SU-DHL-6 (cell line): ENCODE measurements around the gene HOXC13.

Source experiments
- H2AFZ ChIP-seq: fragments of 200-600 bp; sonication (generic); 2 replicates; pipeline ENCODE4 v1.6.1; 2014; ENCODE audit warnings: low read depth, mild to moderate bottlenecking, moderate library complexity, mixed read lengths, antibody characterized with exemption, low read length; ENCODE audit not compliant: severe bottlenecking
- H3F3A ChIP-seq: fragments of 200-600 bp; shearing (Covaris generic); 2 replicates; pipeline ENCODE4 v1.6.0; 2016; ENCODE audit warnings: antibody characterized with exemption, mild to moderate bottlenecking; ENCODE audit not compliant: insufficient read depth
- H3K27ac ChIP-seq: fragments of 200-600 bp; sonication (generic); 2 replicates; pipeline ENCODE4 v1.5.1; 2016; ENCODE audit warnings: low read depth, mild to moderate bottlenecking, low read length, moderate library complexity, mixed read lengths
- H3K27me3 ChIP-seq: fragments of 200-600 bp; sonication (generic), shearing (Covaris generic); 2 replicates; pipeline ENCODE4 v1.6.0; 2014; ENCODE audit warnings: mild to moderate bottlenecking, low read length
- H3K36me3 ChIP-seq: fragments of 200-600 bp; sonication (generic); 2 replicates; pipeline ENCODE4 v1.6.1; 2014; ENCODE audit warnings: mild to moderate bottlenecking, low read length, mixed read lengths
- H3K4me2 ChIP-seq: fragments of 300-600, 200-600 bp; shearing (Covaris generic), sonication (generic); 2 replicates; pipeline ENCODE4 v1.6.0; 2014; ENCODE audit warnings: low read length, low read depth, mild to moderate bottlenecking; ENCODE audit not compliant: poor library complexity, severe bottlenecking
- H3K4me3 ChIP-seq: fragments of 200-600 bp; sonication (generic); 2 replicates; pipeline ENCODE4 v1.5.1; 2014; ENCODE audit warnings: antibody characterized with exemption, low read length, mild to moderate bottlenecking, mixed read lengths; ENCODE audit not compliant: insufficient read depth, poor library complexity, severe bottlenecking
- H3K79me2 ChIP-seq: fragments of 200-600 bp; sonication (generic); 2 replicates; pipeline ENCODE4 v1.6.1; 2014; ENCODE audit warnings: mild to moderate bottlenecking, low read length, moderate library complexity; ENCODE audit not compliant: insufficient read depth
- H3K9ac ChIP-seq: fragments of 200-600 bp; sonication (generic); 2 replicates; pipeline ENCODE4 v1.7.0; 2014; ENCODE audit warnings: mild to moderate bottlenecking, low read length
- H3K9me2 ChIP-seq: fragments of 200-600 bp; sonication (generic); replicated peaks from 2 replicates; pipeline ENCODE4 v1.6.1; 2014; ENCODE audit warnings: low read length; ENCODE audit not compliant: insufficient read depth
- H3K9me3 ChIP-seq: fragments of 200-600 bp; sonication (generic); 2 replicates; pipeline ENCODE4 v1.6.1; 2014; ENCODE audit warnings: low read length, mixed read lengths; ENCODE audit not compliant: insufficient read depth
- H4K20me1 ChIP-seq: fragments of 200-600 bp; sonication (generic); 2 replicates; pipeline ENCODE4 v1.6.1; 2014; ENCODE audit warnings: low read depth, mild to moderate bottlenecking, antibody characterized with exemption, low read length, moderate library complexity, mixed read lengths
- EZH2phosphoT487 ChIP-seq: fragments of 200-600 bp; sonication (generic), shearing (Covaris generic); conservative IDR thresholded peaks from 2 replicates; pipeline ENCODE4 v1.6.1; 2018; ENCODE audit warnings: mild to moderate bottlenecking, antibody characterized with exemption, low read length, moderate library complexity, mixed read lengths
- TF ChIP-seq, protein P1 (sequence below): fragments of 200-600 bp; sonication (generic); IDR thresholded peaks from one replicate; pipeline ENCODE4 v1.5.1; 2017; ENCODE audit warnings: antibody characterized with exemption, mild to moderate bottlenecking, low read length, moderate library complexity; ENCODE audit not compliant: insufficient read depth, poor library complexity, severe bottlenecking

The HOXC13 gene

DNA sequence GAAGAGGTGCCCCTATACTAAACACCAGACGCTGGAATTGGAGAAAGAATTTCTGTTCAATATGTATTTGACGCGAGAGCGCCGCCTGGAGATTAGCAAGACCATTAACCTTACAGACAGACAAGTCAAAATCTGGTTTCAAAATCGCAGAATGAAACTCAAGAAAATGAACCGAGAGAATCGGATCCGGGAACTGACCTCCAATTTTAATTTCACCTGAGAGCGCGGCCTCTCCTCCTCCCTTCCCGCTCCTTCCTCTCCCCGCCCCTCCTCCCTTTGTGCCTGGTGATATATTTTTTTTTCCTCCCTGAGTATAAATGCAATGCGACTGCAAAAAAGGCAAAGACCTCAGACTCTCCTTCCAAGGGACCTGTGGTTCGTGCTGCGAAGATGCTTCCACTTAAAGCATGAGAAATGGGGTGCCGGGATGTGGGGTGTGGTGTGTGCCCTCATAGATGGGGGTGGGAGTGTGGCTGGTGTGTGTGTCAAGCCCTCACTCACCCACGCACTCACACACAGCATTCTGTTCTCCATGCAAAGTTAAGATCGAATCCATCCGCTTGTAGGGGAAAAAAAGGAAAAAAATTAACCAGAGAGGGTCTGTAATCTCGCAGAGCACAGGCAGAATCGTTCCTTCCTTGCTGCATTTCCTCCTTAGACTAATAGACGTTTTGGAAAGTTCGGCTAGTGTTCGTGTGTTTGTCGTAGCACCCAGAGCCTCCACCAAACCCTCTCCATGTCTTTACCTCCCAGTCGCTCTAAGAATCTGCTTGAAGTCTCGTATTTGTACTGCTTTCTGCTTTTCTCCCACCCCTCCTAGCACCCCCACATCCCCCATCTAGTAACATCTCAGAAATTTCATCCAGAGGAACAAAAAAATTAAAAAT is 50.8 kb downstream of the HOXC13 start:
- Histone ChIP-seq H3K9me2 (no peaks in the 10 kb centered on the region), H3K79me2 (no peaks in the 10 kb centered on the region), H3F3A (no peaks in the 10 kb centered on the region), H3K27ac (no peak overlapping the region), H3K9ac (no peak overlapping the region), H3K36me3 (no peaks in the 10 kb centered on the region), H2AFZ (no peak overlapping the region), H3K27me3 (no peaks in the 10 kb centered on the region), H4K20me1 (no peaks in the 10 kb centered on the region), H3K9me3 (no peaks in the 10 kb centered on the region), H3K4me3 (no peak overlapping the region), H3K4me2 (peak overlapping the region; percentile 23)
- TF ChIP-seq, protein P1, sequence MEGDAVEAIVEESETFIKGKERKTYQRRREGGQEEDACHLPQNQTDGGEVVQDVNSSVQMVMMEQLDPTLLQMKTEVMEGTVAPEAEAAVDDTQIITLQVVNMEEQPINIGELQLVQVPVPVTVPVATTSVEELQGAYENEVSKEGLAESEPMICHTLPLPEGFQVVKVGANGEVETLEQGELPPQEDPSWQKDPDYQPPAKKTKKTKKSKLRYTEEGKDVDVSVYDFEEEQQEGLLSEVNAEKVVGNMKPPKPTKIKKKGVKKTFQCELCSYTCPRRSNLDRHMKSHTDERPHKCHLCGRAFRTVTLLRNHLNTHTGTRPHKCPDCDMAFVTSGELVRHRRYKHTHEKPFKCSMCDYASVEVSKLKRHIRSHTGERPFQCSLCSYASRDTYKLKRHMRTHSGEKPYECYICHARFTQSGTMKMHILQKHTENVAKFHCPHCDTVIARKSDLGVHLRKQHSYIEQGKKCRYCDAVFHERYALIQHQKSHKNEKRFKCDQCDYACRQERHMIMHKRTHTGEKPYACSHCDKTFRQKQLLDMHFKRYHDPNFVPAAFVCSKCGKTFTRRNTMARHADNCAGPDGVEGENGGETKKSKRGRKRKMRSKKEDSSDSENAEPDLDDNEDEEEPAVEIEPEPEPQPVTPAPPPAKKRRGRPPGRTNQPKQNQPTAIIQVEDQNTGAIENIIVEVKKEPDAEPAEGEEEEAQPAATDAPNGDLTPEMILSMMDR = peak; percentile 63
- no peak for TF ChIP-seq EZH2phosphoT487

DNA sequence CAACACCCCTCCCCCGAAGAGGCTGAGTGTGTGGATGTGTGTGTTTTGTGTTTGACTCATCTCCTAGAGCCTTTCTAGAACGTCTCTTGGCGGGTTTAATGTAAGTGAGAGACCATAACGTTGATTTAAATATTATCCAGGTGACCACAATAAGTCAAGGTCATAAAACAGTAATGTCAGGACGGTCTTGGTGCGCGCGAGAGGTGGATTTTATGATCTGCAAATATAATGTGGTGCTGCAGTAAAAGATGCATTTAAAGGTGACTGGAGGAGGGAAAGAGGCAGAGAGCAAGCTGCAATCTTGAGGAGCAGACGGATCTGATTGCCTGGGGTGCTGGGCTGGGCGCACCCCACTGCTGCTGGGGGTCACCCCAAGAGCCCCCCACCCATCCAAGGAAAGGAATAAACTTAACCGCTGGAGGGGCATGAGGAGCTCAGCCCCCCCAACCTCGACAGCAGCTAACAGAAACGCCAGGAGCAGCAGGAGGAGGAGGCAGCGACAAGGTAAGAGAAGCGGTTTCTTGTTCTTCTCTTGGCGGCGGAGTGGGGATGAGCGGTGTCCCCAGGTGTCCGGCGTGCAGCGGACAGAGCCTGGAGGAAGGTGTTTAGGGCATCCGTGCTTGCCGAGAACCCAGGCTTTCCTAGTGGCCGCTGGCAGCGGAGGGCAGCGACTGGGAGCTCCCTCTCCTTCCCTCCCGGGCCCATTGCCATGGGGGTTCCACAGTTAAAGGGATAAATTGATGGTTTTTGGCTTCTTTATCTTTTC is 51.9 kb downstream of the HOXC13 start:
- H3K9me2 ChIP-seq = no peaks in the 10 kb centered on the region
- H3K36me3 ChIP-seq = no peaks in the 10 kb centered on the region
- H2AFZ ChIP-seq = no peak overlapping the region
- H3K4me3 ChIP-seq = no peak overlapping the region
- H4K20me1 ChIP-seq = no peaks in the 10 kb centered on the region
- no peaks in the 10 kb centered on the region for H3K79me2 ChIP-seq
- no peaks in the 10 kb centered on the region for H3K27me3 ChIP-seq
- no peak overlapping the region for H3K4me2 ChIP-seq
- H3K9me3 ChIP-seq = no peaks in the 10 kb centered on the region
- no peak for TF ChIP-seq EZH2phosphoT487
- TF ChIP-seq, protein P1 = no peak
- H3K27ac ChIP-seq = no peak overlapping the region
- no peak overlapping the region for H3K9ac ChIP-seq
- no peaks in the 10 kb centered on the region for H3F3A ChIP-seq

GRCh38 chr12:53991077-53991460 is 52.4 kb downstream of the HOXC13 start:
- H3K9ac ChIP-seq = no peak overlapping the region
- H3K27me3 ChIP-seq = no peaks in the 10 kb centered on the region
- TF ChIP-seq, protein P1 = no peak
- no peak for TF ChIP-seq EZH2phosphoT487
- H3K9me3 ChIP-seq = no peaks in the 10 kb centered on the region
- no peaks in the 10 kb centered on the region for H3K9me2 ChIP-seq
- H3K27ac ChIP-seq = no peak overlapping the region
- H3F3A ChIP-seq = no peaks in the 10 kb centered on the region
- H3K4me2 ChIP-seq = no peak overlapping the region
- H3K36me3 ChIP-seq = no peaks in the 10 kb centered on the region
- no peak overlapping the region for H3K4me3 ChIP-seq
- H4K20me1 ChIP-seq = no peaks in the 10 kb centered on the region
- H3K79me2 ChIP-seq = no peaks in the 10 kb centered on the region
- H2AFZ ChIP-seq = no peak overlapping the region
